ENCODE measurements around the gene PIK3C2B.
A peak's percentile ranks its signal among the peaks of the same experiment; 100 is the strongest.

The PIK3C2B gene

GRCh38 chr1:204447736-204448135 is 46.9 kb downstream of the PIK3C2B start:
- Histone ChIP-seq H3K4me3 (replicated peaks; ENCODE audit: low read depth, low read length) (no peak overlapping the region), H3K36me3 (ENCODE audit: control insufficient read depth, insufficient read depth, low read length) (peaks cover 15% of the 10 kb centered on the region), H3K27me3 (replicated peaks; ENCODE audit: control insufficient read depth, insufficient read depth, low read length) (no peaks in the 10 kb centered on the region)
- TF ChIP-seq, protein P1, sequence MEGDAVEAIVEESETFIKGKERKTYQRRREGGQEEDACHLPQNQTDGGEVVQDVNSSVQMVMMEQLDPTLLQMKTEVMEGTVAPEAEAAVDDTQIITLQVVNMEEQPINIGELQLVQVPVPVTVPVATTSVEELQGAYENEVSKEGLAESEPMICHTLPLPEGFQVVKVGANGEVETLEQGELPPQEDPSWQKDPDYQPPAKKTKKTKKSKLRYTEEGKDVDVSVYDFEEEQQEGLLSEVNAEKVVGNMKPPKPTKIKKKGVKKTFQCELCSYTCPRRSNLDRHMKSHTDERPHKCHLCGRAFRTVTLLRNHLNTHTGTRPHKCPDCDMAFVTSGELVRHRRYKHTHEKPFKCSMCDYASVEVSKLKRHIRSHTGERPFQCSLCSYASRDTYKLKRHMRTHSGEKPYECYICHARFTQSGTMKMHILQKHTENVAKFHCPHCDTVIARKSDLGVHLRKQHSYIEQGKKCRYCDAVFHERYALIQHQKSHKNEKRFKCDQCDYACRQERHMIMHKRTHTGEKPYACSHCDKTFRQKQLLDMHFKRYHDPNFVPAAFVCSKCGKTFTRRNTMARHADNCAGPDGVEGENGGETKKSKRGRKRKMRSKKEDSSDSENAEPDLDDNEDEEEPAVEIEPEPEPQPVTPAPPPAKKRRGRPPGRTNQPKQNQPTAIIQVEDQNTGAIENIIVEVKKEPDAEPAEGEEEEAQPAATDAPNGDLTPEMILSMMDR (IDR thresholded peaks at IDR 0.05; ENCODE audit: insufficient read depth, low read length, poor library complexity, severe bottlenecking): no peak
- no peak for DNase-seq (ENCODE audit: extremely low read depth, insufficient read length)

- TF ChIP-seq, protein P1 (IDR thresholded peaks at IDR 0.05; ENCODE audit: insufficient read depth, low read length, poor library complexity, severe bottlenecking): no peak
- no peak for DNase-seq (ENCODE audit: extremely low read depth, insufficient read length)
- H3K4me3 ChIP-seq (replicated peaks; ENCODE audit: low read depth, low read length): no peak overlapping the region
- H3K27me3 ChIP-seq (replicated peaks; ENCODE audit: control insufficient read depth, insufficient read depth, low read length): no peaks in the 10 kb centered on the region
- peaks cover 20% of the 10 kb centered on the region for H3K36me3 ChIP-seq (ENCODE audit: control insufficient read depth, insufficient read depth, low read length)
These were observed 47.4 kb downstream of the PIK3C2B start for GRCh38 chr1:204447190-204447589.

DNA sequence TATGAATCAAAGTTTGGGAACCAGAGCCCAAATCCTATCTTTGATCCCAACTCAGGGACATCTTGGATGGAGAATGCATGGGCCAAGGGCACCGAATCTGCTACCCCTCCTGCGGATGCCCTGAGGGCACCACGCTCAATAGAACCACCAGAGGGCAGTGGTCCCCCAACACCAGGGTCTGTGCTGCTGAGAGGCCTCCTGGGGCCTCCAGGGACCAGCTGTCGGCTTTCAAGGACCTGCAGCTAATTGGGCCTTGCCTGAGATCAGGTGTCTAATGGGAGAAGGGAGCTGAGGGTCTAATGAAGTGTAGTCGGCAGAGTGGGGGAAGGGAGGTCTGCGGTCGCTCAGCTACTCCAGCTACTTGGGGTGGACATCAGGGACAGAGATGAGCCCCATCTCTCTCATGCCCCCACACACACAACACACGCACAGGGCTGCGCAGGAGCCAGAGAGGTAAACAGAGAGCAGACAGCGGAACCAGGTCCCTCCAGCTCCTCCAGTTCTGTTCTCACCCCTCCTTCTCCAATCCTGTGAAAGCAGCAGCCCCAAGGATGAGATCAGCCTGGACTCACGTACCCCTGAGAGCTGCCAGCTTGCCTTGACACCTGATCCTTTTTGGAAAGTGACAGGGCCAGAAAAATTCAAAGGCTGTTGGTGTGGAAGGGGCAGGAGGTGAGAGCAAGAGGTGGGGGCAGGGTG is 48.0 kb downstream of the PIK3C2B start:
- TF ChIP-seq, protein P1 (IDR thresholded peaks at IDR 0.05; ENCODE audit: insufficient read depth, low read length, poor library complexity, severe bottlenecking): peak; percentile 88
- H3K4me3 ChIP-seq (replicated peaks; ENCODE audit: low read depth, low read length): no peak overlapping the region
- peak; percentile 56 for DNase-seq (ENCODE audit: extremely low read depth, insufficient read length)
- peaks cover 22% of the 10 kb centered on the region for H3K36me3 ChIP-seq (ENCODE audit: control insufficient read depth, insufficient read depth, low read length)
- H3K27me3 ChIP-seq (replicated peaks; ENCODE audit: control insufficient read depth, insufficient read depth, low read length): no peaks in the 10 kb centered on the region

DNA sequence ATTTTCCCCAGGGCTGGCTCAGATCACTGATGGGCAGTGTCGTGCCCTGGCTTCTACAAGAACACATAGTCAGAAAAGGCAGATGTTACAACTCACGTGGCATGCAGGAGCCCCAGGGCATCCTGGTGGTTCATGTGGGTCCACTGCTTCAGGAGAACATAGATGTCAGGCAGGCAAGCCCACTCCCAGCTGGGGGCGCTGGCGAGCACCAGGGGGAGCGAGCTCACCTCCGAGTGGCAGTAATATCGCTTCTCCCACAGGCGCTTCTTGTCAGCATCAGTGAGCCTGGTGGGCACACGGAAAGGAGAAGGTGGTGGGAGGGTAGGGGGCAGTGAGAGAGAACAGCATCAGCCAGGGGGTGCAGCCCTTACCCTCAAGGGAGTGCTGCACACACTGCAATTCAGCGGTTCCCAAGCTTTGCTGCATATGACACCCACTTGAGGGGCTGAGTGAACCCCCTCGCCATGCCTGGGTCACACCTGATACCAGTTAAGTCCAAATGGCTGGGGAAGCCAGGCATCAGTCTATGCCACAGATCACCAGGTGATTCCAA is 48.7 kb downstream of the PIK3C2B start:
- TF ChIP-seq, protein P1 (IDR thresholded peaks at IDR 0.05; ENCODE audit: insufficient read depth, low read length, poor library complexity, severe bottlenecking): peak; percentile 65
- peak; percentile 73 for DNase-seq (ENCODE audit: extremely low read depth, insufficient read length)
- H3K27me3 ChIP-seq (replicated peaks; ENCODE audit: control insufficient read depth, insufficient read depth, low read length): no peaks in the 10 kb centered on the region
- H3K36me3 ChIP-seq (ENCODE audit: control insufficient read depth, insufficient read depth, low read length): peaks cover 24% of the 10 kb centered on the region
- H3K4me3 ChIP-seq (replicated peaks; ENCODE audit: low read depth, low read length): no peak overlapping the region

All from GM06990 (cell line).